NCI-H2196 (cell line): ENCODE results near the gene PDZD4.
"Not testable (repeated sequence)": the region's sequence is repeated elsewhere in the genome, so short reads cannot be mapped to it uniquely, and the experiment has no call there.

Experiments used
- DNase-seq: peaks from one replicate; lab custom pipeline; 2025; ENCODE audit not compliant: unreplicated experiment; lab: John Stamatoyannopoulos, UW

The PDZD4 gene

DNA sequence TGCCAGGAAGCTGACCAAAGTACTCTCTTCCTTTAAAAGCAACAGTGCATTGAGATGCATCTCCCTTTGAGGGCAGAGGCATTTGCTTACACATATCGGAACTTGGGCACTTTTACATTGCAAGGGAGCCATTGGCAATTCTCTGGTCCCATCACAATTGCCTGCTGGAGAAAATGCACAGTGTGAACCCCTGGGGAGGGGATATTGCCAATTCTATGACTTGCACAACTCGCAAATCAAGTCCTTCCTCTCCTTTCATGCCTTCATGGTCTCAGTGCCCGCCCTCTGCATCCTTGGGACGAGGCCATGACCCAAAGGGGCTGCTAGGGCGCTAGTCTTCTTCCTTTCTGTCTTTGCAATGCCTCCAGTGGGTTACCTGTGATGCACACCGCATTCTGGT, 14.9 kb upstream of the PDZD4 start:
- DNase-seq: no peak

DNA sequence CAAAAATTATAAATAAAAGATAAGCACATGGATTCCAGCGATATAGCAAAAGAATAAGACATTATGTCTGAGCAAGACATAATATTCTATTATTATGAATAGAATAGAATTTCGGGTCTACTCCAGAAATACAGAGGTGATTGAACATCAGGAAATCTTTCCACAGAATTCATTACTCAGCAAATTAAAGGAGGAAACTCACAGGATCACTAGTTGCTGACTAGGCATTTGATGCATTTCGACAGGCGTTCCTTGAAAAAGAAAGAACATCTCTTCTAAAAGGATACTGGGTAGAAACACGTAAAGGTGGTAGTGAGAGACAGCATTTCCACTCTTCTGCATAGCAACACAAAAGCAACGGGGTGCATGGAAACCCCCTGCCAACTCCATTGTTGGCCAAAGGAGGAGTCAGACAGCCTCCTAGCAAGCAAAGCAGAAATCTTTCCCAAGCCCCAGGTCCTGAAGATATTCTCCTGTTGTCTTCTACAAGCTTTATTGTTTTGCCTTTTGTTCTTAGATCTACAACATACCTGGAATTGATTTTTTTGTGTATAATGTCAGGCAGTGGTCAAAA, 14.3 kb upstream of the PDZD4 start:
- DNase-seq: no peak

DNA sequence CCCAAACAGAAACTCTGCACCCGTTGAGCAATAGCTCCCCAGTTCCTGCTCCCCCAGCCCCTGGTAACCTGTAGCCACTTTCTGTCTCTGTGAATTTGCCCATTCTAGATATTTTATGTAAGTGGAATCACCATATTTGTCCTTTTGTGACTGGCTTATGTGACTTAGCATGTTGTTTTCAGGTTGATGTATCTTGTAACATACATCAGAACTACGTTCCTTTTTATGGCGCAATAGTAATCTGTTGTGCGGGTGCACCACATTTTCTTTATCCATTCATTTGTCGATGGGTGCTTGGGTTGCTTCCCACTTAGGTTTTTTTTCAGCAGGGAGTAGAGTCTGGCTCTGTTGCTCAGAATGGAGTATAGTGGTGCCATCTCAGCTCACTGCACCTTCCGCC, 6.6 kb upstream of the PDZD4 start:
- no peak for DNase-seq

DNA sequence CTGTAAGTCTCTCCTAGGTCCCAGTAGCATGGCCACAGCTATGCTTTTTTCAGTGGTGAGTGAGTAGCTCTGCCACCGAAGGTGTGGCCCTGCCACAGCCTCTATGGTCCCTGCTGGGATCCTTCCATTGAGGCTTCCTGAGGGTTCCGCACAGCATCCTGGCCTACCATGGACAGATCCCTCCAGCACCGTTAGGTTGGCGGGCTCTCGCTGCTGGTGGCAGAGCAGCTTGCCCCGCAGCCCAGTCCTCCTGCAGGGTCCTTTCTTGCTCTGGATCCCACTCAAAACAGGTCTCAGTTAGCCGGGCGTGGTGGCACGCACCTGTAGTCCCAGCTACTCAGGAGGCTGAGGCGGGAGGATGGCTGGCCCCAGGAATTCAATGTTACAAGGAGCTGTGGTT, 2.4 kb upstream of the PDZD4 start:
- no peak for DNase-seq

DNA sequence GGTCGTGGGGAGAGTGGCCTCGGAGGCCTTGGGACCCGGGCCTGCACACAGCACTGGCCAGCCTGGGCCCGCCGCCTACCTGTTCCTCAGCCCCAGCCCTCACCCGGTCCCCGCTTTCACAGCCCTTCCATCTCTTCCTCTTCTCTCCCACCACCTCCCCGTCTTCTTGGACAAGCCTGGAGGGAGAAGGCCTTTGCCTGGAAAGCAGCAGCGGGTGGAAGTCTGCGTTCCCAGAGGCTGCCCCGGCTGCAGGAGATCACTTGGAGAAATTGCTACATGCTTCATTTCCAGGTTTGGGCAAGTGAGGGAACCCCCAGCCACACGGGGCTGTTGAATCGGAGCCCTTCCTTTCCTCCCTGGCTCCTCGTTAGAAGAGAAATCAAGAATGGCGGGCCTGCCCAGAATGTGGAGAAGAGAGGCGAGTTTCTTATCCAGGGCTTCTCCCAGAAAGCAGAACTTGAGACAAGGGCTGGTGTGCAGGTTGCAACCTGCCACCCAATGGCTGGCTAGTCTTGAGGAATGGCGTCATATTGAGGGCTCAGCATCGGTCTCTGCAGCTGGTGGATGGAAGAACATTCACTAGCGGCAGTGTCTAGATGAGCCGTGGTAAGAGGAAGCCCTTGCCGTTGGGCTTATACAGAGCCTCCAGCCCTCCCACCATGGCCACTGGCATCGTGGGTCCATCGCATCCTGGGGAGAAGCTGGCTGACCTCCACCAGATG, 1.2 kb upstream of the PDZD4 start:
- no peak for DNase-seq

DNA sequence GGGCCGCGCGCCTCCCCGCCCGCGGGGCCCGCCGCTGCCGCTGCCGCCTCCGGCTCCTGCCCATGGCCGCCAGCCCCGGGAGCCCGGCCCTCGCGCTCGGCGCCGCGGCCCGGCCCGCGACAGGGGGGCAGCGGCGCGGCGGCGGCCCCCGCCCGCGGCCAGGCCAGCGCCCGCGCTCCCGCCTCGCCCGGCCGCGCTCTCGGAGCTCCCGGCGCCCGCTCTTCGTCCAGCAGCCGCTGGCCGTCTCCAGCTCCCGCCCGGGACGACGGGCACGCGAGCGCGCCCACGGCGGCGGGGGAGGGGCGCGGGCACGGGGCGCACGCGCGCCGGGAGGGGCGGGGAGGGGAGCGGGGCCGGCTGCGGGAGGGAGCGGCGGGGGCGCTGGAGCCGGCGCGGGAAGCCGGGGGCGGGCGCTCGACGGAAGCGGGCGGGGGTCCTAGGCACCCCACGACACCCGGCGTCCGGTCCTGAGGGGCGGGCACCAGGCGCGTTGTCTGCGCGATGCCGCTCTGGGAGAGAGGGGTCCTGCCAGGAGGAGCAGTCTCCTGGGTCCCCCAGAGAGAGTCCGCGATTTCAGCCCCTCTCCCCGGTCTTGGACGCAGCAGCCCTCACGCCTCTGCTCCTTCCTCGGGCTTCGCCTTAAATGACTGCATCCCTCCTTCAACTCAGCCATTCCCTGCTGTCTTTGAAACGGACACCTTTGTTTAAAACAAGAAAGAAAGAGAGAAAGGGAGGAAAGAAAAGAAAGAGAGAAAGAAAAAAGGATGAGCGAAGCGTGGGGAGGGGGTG, 490 bp upstream of the PDZD4 start:
- DNase-seq: peak; percentile 30

DNA sequence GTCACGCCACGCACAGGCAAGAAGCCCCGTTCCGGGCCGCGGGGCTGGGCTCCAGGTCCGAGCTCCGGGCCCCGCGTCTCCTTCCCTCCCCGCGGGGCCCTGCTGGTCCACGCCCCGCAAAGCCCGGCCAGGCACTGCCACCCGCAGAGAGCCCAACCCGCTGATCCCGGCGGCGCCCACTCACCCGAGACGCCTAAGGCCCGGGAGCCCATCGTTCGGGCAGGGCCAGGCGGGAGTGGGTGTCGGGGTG, 870 bp downstream of the PDZD4 start:
- DNase-seq: no peak

DNA sequence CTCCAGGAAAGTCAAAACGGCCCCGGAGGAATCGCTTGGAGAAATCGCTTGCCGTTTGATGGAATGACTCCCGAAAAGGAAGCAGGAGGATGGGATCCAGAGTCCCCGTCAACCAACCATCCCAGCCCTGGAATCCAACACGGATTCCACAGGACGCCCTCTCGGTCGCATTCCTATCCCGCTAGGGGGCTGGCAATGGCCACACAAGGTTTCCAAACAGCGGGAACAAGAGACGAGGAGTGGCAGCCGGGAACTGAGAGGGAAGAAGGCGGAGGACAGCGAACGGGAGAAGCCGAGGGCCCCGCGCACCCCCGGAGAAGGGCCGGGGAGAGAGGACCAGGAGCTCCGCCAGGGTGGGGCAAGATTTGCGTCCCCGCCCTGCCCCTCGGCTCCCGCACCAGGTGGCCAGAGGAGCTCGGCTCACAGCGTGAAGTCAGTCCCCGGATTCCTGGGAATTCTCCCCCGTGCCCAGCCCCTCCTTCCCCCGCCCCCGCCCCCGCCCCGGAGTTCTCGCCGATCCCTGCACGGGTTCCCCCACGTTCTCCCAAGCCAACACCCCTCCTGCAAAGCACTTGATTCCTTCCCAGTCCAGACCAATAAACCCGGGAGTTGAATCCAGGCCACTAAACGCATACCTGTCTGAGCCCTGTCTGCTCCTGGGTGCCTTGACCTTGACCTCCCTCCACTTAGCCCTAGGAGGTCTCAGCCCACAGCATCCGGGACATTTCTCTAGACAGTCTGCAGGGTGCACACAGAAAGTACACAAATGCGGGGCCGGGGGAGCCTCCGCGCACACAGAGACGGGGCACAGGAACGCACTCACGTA, 1.4 kb downstream of the PDZD4 start:
- no peak for DNase-seq

DNA sequence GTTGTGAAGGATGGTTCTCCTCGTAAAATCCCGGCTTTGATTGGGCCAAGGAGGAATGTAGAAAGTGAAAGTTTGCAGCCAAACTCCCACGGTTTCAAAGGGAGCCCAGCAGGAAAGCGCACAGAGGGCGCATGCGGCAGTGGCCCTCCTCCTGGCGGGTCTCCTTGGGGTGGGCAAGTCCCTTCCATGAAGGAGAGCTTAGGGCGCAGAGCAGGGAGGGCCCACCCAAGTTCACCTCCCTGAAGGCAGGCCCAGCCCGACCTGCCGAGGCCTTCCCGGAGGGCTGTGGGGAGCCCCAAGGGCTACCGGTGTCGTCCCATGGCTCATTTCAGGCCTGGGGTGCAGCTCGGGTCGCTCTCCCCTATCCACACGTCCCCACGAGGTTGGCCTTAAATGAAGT, 2.0 kb downstream of the PDZD4 start:
- DNase-seq: no peak

DNA sequence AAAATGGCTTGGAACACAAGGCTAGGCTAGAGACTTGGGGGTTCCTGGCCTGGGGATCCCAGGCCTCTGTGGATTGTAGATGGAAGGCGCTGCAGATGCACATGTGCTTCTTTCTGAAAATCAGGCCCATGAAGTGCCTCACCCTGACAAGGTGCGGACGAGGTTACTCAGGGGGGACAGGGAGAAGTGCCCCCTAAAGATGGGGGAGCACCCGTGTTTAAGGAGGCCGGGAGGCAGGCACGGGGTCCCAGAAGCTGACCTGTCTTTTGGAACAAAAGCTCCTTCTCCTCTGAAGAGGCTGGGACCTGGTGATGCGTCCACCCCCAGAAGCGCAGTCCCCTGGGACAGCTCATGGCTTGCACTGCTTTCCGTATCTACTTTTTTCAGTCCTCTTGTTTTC, 2.4 kb downstream of the PDZD4 start:
- DNase-seq: no peak

DNA sequence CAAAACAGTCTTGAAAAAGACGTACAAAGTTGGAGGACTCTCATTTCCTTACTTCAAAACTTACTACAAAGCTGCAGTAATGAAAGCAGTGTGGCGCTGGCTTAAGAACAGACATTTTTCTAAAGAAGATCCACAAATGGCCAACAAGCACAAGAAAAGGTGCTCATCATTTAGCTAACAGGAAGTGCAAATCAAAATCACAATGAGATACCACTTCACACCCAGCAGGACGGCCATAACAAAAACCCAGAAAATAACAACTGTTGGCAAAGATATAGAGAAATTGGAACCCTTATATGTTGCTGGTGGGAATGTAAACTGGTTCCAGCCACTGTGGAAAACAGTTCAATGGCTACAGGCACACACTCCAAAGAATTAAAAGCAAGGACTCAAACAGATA, 3.3 kb downstream of the PDZD4 start:
- no peak for DNase-seq

DNA sequence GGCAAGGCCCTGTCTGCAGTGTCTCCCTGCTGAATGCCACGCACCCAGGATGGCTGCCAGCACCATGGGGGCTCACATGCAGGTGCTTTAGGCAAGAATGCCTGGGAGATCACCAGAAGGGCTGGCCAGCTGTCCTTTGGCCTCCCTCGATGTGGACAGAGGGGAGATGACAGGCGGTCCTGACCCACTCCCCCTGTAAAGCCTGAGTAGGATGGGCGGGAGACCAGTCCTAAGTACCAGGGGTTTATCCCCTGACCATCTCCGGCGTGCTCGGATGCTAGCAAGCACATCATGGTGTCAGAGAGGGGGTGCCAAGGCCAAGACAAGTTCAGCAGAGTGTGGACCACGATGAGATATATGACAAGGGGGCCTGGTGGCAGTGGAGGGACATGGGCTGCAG, 5.3 kb downstream of the PDZD4 start:
- no peak for DNase-seq

DNA sequence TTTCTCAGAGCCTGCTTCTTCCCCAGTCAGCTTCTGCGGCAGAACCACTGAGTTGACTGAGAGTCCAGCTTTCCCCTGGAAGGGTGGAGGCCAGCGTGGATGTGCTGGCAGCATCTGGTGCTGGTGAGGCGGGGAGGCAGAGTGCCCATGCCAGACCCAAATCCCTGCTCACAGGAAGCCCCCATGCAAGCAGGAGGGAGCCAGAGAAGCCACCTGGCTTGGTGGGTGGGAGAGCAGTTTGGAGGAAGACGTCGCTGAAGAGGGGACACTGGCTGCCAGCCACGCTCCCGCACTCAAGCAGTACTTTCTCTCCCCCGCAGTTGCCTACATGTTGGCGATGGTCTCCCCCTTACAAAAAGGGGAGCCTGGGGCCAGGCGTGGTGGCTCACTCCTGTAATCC, 6.0 kb downstream of the PDZD4 start:
- no peak for DNase-seq

DNA sequence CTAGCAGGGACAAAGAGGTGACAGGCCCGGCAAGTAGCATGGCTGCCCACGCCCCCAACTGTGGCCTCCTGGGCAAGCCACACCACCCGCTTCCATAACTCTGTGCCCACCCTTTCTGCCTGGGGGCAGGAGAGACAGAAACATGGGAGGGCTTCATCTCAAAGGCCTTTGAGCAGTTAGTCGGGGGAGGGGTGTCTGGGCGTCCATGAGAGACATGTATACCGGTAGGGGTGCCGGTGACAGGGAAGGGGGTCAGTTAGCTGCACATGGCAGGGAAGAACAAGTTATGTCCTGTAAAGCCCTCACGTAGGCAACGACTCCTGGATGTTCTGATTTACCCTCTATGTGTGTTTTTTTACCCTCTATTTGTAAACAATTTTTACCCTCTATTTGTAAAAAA, 9.3 kb downstream of the PDZD4 start:
- no peak for DNase-seq

DNA sequence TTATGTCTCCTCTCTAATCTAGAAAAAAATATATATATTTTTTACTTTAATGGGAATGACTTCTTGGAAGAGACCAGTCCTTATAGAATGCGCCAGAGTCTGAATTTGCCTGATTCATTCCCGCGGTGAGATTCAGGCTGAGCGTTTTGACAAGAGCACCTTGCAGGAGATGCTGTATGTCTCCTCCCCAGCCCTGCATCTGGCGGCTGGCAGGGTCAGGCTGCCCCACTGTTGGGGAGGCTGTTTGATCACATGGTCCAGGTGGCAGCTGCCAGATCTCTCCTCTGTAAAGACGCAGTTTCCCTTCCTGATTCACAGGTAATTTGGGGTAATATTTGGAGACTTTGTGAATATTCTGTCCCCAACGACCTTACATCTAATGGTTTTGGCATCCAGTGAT, 9.7 kb downstream of the PDZD4 start:
- DNase-seq: no peak

DNA sequence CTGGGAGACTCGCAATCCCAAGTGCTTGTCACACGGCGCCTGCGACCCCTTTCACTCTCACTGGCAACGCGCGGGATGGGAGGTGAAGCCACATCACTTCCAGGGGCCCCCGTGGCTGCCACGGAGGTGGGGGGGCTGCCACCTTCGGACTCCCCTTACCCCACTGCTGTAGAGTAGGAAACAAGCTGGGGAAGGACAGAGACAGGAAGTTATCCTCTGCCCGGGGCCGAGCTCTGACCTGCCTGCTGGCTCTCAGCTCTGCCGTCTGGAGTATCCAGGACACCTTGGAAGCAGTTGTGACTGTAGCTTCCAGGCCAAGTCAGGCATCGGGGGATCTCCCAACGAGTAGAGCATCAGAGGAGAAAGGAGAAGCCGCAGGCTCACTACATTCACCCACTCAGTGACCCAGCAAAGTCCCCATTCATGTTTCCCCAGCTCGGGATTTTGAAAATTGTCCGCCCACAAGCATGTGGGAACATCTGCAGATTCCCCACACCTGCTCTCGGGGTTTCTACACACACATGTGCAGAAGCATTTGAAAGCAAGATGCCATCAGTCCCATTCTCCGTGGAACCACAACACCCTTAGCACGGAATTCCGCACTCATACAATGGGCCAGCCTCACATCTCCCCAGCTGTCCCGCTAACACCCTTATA, 10.8 kb downstream of the PDZD4 start:
- no peak for DNase-seq

DNA sequence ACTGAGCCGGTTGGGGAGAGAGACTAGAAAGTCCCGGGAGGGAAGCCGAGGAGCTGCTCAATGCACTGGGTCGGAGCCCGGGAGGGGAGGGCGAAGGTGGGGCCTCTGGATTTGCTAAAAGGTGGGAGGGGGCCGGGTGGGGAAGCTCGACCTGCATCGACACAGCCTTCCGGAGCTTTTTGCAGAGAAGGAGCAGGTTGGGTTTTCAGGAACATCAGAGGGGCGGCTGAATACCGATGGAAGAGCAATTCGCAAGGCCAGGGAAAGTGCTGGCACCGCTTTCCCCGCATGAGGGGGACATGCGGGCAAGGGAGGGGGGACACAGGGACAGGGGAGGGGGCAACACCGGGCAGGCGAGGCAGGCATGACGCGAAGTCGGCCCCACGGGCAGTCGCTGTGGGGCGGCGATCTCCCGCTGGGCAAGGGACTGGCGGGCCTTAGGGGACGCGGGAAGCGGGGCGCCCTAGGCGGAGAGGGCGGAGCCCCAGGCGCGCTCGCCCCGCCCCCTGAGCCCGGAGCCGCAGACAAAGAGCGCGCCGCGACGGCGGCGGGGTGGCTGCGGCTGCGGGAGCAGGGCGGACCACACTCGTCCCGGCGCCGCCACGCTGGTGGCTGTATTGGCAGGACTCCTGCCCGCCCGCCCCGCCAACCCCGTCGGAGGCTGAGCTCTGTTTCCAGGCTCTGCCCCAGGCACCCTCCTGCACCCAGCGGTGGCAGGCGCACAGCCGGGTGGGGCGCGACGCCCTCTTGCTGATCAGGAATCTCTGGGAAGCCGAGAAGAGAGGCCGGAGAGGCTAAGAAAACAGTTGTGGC, 11.6 kb downstream of the PDZD4 start:
- DNase-seq: peak; percentile 52

DNA sequence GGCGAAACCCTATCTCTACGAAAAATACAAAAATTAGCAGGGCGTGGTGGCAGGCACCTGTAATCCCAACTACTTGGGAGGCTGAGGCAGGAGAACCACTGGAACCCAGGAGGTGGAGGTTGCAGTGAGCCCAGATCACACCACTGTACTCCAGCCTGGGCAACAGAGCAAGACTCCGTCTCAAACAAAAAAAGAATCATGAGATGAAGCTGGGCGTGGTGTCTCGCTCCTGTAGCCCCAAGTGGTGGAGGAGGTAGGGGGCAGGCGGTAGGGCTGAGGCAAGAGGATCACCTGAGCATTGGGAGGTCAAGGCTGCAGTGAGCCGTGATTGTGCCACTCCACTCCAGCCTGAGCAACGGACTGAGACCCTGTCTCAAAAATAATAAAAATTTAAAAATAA, 12.3 kb downstream of the PDZD4 start:
- not testable (repeated sequence) for DNase-seq

DNA sequence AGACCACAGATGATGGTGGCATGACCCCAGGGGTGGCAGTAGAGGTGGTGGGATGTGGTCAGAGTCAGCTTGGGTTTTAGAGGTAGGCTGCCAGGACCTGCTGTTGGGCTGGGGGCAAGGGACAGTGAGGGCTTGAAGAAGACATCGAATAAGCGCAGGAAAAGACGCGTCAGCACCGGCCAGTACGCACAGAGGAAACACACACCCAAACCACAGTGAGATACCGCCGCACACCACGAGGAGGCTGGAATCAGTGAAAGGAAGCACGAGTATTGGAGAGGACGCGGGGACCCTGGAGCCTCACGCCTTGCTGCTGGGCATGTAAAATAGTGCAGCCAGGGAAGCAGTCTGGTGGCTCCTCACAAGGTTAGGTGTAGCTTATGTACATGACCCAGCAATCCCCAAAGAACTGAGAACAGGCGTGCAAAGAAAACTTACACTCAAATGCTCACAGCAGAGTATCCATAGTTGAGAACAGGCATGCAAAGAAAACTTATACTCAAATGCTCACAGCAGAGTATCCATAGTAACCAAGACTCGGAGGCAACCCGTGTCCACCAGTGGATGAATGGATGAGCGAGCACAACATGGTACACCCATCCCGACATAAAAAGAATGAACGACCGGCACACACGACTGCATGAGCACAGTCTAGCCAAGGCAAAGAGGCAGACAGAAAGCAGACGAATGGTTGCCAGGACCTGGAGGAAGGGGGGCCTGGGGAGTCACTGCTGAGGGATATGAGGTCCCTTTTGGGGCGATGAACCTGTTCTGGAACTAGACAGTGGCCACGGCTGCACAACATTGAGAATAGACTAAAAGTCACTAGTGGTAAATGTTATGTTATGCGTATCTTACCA, 13.3 kb downstream of the PDZD4 start:
- DNase-seq: no peak
